Chondrocyte (in vitro differentiated cells): Measurements from ENCODE around the gene CAB39L. TPM values are rescaled to one million over a fixed set of nuclear protein-coding genes. Genes with fewer than 3 reads are reported as not detected.

Source experiments
- DNase-seq: peaks from one replicate; pipeline ENCODE4 v3.0.0; 2021; ENCODE audit warnings: mixed read lengths, low spot score
- H3K27ac Mint-ChIP-seq: one replicate; pipeline ENCODE4 v1.8.0; 2021; ENCODE audit warnings: mild to moderate bottlenecking, moderate library complexity, mixed read lengths; ENCODE audit not compliant: unreplicated experiment
- H3K27me3 Mint-ChIP-seq: 2 replicates; pipeline ENCODE4 v1.8.0; 2021; ENCODE audit warnings: low read depth, mixed read lengths
- H3K36me3 Mint-ChIP-seq: 2 replicates; pipeline ENCODE4 v1.8.0; 2021; ENCODE audit warnings: low read depth, mixed read lengths
- H3K4me1 Mint-ChIP-seq: 2 replicates; pipeline ENCODE4 v1.8.0; 2021; ENCODE audit warnings: low read depth, mild to moderate bottlenecking, mixed read lengths
- H3K4me3 Mint-ChIP-seq: one replicate; pipeline ENCODE4 v1.8.0; 2021; ENCODE audit warnings: mild to moderate bottlenecking, moderate library complexity, mixed read lengths; ENCODE audit not compliant: unreplicated experiment
- H3K9me3 Mint-ChIP-seq: 2 replicates; pipeline ENCODE4 v1.8.0; 2021; ENCODE audit warnings: low read depth, mixed read lengths
- CTCF ChIP-seq: fragments of 200-600 bp; sonication (generic); IDR thresholded peaks from 2 replicates; pipeline ENCODE4 v1.5.0; 2021; ENCODE audit warnings: antibody characterized with exemption, mild to moderate bottlenecking, moderate library complexity
- total RNA-seq: library from RNA; stranded (reverse); gene quantifications from 3 replicates; pipeline ENCODE4 v1.2.1, GENCODE V29; 2021

Gene CAB39L
- total RNA-seq, 1 donor from 2014 or later, result 6.0 TPM

GRCh38 chr13:49319551-49319950, 124.3 kb downstream of the CAB39L start:
- DNase-seq, result no peak
- Mint-ChIP-seq H3K27me3 (no peaks in the 10 kb centered on the region), H3K36me3 (no peaks in the 10 kb centered on the region), H3K9me3 (no peaks in the 10 kb centered on the region), H3K4me3 (no peak overlapping the region), H3K27ac (no peak overlapping the region), H3K4me1 (peaks cover 29% of the 10 kb centered on the region)
- no peak for TF ChIP-seq CTCF

GRCh38 chr13:49315756-49316482, 127.9 kb downstream of the CAB39L start:
- Mint-ChIP-seq H3K9me3 (no peaks in the 10 kb centered on the region), H3K4me3 (no peak overlapping the region), H3K36me3 (no peaks in the 10 kb centered on the region), H3K27me3 (no peaks in the 10 kb centered on the region), H3K4me1 (peaks cover 46% of the 10 kb centered on the region), H3K27ac (no peak overlapping the region)
- TF ChIP-seq CTCF, result no peak
- no peak for DNase-seq

- Mint-ChIP-seq H3K36me3 (no peaks in the 10 kb centered on the region), H3K9me3 (no peaks in the 10 kb centered on the region), H3K27me3 (no peaks in the 10 kb centered on the region), H3K27ac (no peak overlapping the region), H3K4me1 (peaks cover 38% of the 10 kb centered on the region), H3K4me3 (no peak overlapping the region)
- no peak for DNase-seq
- TF ChIP-seq CTCF, result no peak
Measured at GRCh38 chr13:49315036-49315565, 128.8 kb downstream of the CAB39L start.

GRCh38 chr13:49314344-49314882, 129.5 kb downstream of the CAB39L start:
- Mint-ChIP-seq H3K27me3 (no peaks in the 10 kb centered on the region), H3K36me3 (no peaks in the 10 kb centered on the region), H3K27ac (peak overlapping the region; percentile 96), H3K4me3 (no peak overlapping the region), H3K4me1 (peaks cover 33% of the 10 kb centered on the region), H3K9me3 (no peaks in the 10 kb centered on the region)
- TF ChIP-seq CTCF, result no peak
- no peak for DNase-seq

- H3K4me1 Mint-ChIP-seq, result peaks cover 53% of the 10 kb centered on the region
- H3K27ac Mint-ChIP-seq, result no peak overlapping the region
- no peak overlapping the region for H3K4me3 Mint-ChIP-seq
Measured at GRCh38 chr13:49311816-49312215, 132.0 kb downstream of the CAB39L start.

More at GRCh38 chr13:49311816-49312215, 132.0 kb downstream of the CAB39L start:
- no peaks in the 10 kb centered on the region for H3K36me3 Mint-ChIP-seq
- no peak for DNase-seq
- no peak for TF ChIP-seq CTCF
- no peaks in the 10 kb centered on the region for H3K9me3 Mint-ChIP-seq
- no peaks in the 10 kb centered on the region for H3K27me3 Mint-ChIP-seq
